Measurements from ENCODE around the gene FXR2. TPM values are rescaled to one million over a fixed set of nuclear protein-coding genes. Genes with fewer than 3 reads are reported as not detected.
"Not testable (repeated sequence)": the region's sequence is repeated elsewhere in the genome, so short reads cannot be mapped to it uniquely, and the experiment has no call there.

The FXR2 gene
- total RNA-seq, 1 experiment from 2014 or later, result 61.5 TPM

DNA sequence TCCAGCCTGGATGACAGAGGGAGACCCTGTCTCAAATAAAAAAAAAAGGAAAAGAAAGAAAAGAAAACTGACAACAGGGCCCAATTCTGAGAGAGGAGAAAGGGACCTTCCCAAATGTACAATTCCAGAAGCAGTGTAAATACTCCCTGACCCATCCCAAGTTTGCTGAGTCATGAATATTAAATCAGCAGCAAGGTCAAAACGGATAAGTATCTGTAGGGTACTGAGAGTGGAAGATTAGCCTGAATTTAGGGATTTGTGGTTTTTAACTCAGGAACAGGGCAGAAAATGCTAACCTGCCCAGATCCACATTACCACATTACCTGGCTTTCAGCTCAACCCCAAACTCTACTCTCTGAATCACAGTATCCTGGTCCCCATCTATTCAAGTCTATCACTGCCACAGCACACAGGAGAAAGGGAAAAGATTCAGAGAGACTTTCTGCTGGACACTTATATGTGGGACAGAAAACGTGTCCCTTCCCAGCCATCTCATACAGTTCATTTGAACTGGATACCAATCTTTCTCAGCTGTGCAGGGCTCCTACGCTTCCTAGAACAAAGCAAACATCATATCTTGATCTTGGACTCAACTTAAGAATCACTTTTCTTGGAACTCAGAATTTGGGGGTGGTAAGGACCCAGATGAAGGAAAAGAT lies 2.9 kb downstream of the FXR2 start:
- Histone ChIP-seq H3K4me3 (no peak overlapping the region), H3K4me2 (peak overlapping the region; percentile 76), H3K9me3 (ENCODE audit: insufficient read depth, low read depth) (no peaks in the 10 kb centered on the region), H3K79me2 (ENCODE audit: low read depth) (peaks cover 53% of the 10 kb centered on the region), H3K4me1 (replicated peaks; ENCODE audit: insufficient read depth) (peaks cover 22% of the 10 kb centered on the region), H3K27ac (no peak overlapping the region), H3F3A (ENCODE audit: insufficient read depth, low read depth) (no peaks in the 10 kb centered on the region), H2AFZ (no peak overlapping the region), H3K9me2 (ENCODE audit: insufficient read depth) (no peaks in the 10 kb centered on the region), H3K27me3 (ENCODE audit: insufficient read depth, low read depth) (no peaks in the 10 kb centered on the region), H4K20me1 (ENCODE audit: insufficient read depth) (no peaks in the 10 kb centered on the region; the same call in 1 of the 2 replicates), H3K36me3 (ENCODE audit: low read depth) (no peaks in the 10 kb centered on the region)
- ChIA-PET POLR2A (ENCODE audit: unreplicated experiment) (interaction anchor here (0.5 to 0.6 kb wide), 4 partner anchors 13 to 804 kb away, joined by 5 to 8 read pairs (median 6); no protein-coding TSS in a partner anchor), CTCF (no interaction called here)
- no peak for DNase-seq
- intact Hi-C loops (cut with micrococcal nuclease; ENCODE audit: unreplicated experiment), result no loop called here
- no peak for TF ChIP-seq EZH2 (IDR thresholded peaks at IDR 0.05; ENCODE audit: low read depth)
- TF ChIP-seq, protein P1, sequence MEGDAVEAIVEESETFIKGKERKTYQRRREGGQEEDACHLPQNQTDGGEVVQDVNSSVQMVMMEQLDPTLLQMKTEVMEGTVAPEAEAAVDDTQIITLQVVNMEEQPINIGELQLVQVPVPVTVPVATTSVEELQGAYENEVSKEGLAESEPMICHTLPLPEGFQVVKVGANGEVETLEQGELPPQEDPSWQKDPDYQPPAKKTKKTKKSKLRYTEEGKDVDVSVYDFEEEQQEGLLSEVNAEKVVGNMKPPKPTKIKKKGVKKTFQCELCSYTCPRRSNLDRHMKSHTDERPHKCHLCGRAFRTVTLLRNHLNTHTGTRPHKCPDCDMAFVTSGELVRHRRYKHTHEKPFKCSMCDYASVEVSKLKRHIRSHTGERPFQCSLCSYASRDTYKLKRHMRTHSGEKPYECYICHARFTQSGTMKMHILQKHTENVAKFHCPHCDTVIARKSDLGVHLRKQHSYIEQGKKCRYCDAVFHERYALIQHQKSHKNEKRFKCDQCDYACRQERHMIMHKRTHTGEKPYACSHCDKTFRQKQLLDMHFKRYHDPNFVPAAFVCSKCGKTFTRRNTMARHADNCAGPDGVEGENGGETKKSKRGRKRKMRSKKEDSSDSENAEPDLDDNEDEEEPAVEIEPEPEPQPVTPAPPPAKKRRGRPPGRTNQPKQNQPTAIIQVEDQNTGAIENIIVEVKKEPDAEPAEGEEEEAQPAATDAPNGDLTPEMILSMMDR (conservative IDR thresholded peaks at IDR 0.05), result no peak
- BruUV-seq (replicated peaks), result no TSS peak

DNA sequence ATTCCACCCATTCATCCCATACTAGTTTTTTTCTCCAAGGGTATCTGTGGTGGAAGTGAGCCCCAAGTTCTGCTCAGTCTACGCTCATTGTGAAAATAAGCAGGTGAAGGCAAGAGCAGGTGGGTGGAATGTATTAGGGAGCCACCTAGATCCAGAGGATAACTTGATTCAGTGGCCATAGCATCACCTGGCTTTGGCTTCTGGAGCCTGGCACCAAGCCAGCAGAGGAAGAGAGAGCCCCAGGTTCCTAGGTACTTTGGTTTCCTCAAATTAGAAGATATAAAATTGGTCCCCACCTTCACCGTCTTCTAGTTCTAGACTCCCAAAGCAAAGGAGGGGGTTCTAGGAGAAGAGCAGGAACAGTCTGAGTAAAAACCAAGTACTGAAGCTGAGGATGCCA lies 4.1 kb downstream of the FXR2 start:
- BruUV-seq (replicated peaks), result no TSS peak
- POLR2A ChIA-PET (ENCODE audit: unreplicated experiment), result no interaction called here

DNA sequence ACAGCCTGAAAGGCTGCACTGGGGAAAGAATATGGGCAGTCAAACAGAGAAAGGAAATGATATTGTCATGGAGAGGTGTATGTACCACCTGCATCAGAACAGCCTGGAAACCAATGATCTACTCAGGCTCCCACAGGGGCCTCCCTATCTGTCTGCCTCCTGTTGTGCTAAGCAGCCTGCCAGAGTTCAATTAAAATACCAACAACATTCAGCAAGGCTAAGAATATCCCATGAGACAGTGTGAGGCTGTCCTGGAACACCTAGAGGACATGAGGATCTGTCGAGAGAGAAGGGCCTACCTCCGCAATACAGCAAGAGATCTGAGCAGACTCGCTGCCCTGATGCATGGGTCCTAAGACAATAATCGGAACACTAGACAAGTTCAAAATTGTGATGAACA lies 8.4 kb downstream of the FXR2 start:
- Histone ChIP-seq H2AFZ (no peak overlapping the region), H3F3A (ENCODE audit: insufficient read depth, low read depth) (no peaks in the 10 kb centered on the region), H3K79me2 (ENCODE audit: low read depth) (peaks cover 22% of the 10 kb centered on the region), H3K36me3 (ENCODE audit: low read depth) (no peaks in the 10 kb centered on the region), H3K27me3 (ENCODE audit: insufficient read depth, low read depth) (no peaks in the 10 kb centered on the region), H3K4me2 (no peak overlapping the region), H3K4me3 (no peak overlapping the region), H3K9me3 (ENCODE audit: insufficient read depth, low read depth) (no peaks in the 10 kb centered on the region), H3K27ac (no peak overlapping the region), H3K9me2 (ENCODE audit: insufficient read depth) (no peaks in the 10 kb centered on the region), H4K20me1 (ENCODE audit: insufficient read depth) (no peaks in the 10 kb centered on the region), H3K4me1 (replicated peaks; ENCODE audit: insufficient read depth) (no peaks in the 10 kb centered on the region)
- ChIA-PET POLR2A (ENCODE audit: unreplicated experiment) (no interaction called here), CTCF (no interaction called here)
- no TSS peak for BruUV-seq (replicated peaks)
- no peak for TF ChIP-seq EZH2 (IDR thresholded peaks at IDR 0.05; ENCODE audit: low read depth)
- TF ChIP-seq, protein P1 (conservative IDR thresholded peaks at IDR 0.05), result no peak
- intact Hi-C loops (cut with micrococcal nuclease; ENCODE audit: unreplicated experiment), result no loop called here
- no peak for DNase-seq

More for the DNA sequence above, 4.1 kb downstream of the FXR2 start:
- Histone ChIP-seq H3K4me1 (replicated peaks; ENCODE audit: insufficient read depth) (peaks cover 22% of the 10 kb centered on the region), H3K27ac (no peak overlapping the region), H3K4me3 (no peak overlapping the region), H4K20me1 (ENCODE audit: insufficient read depth) (no peaks in the 10 kb centered on the region; the same call in 1 of the 2 replicates), H3K79me2 (ENCODE audit: low read depth) (peaks cover 53% of the 10 kb centered on the region), H3K4me2 (no peak overlapping the region), H3K27me3 (ENCODE audit: insufficient read depth, low read depth) (no peaks in the 10 kb centered on the region), H3K36me3 (ENCODE audit: low read depth) (no peaks in the 10 kb centered on the region), H3K9me3 (ENCODE audit: insufficient read depth, low read depth) (no peaks in the 10 kb centered on the region), H3F3A (ENCODE audit: insufficient read depth, low read depth) (no peaks in the 10 kb centered on the region), H2AFZ (no peak overlapping the region), H3K9me2 (ENCODE audit: insufficient read depth) (no peaks in the 10 kb centered on the region)
- intact Hi-C loops (cut with micrococcal nuclease; ENCODE audit: unreplicated experiment), result no loop called here
- CTCF ChIA-PET, result no interaction called here
- no peak for DNase-seq
- no peak for TF ChIP-seq EZH2 (IDR thresholded peaks at IDR 0.05; ENCODE audit: low read depth)
- TF ChIP-seq, protein P1 (conservative IDR thresholded peaks at IDR 0.05), result no peak

DNA sequence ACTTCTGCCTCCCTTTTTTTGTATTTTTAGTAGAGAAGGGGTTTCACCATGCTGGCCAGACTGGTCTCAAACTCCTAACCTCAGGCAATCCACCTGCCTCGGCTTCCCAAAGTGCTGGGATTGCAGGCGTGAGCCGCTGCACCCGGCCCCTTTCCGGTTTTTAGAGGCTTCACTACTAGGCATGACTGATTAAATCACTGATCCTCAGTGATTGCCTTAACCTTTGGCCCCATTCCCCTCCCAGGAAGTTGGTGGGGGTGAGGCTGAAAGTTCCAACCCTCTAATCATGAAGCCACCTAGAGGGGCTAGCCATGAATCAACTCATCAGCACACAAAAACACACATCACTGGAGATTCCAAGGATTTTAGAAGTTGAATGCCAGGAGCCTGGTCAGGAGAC lies 17.1 kb downstream of the FXR2 start:
- H3K4me1 ChIP-seq (replicated peaks; ENCODE audit: insufficient read depth); H3K79me2 ChIP-seq (ENCODE audit: low read depth); H4K20me1 ChIP-seq (ENCODE audit: insufficient read depth); H3K36me3 ChIP-seq (ENCODE audit: low read depth); H3K9me3 ChIP-seq (ENCODE audit: insufficient read depth, low read depth); H3F3A ChIP-seq (ENCODE audit: insufficient read depth, low read depth); DNase-seq; CTCF ChIA-PET; H3K9me2 ChIP-seq (ENCODE audit: insufficient read depth); H3K27ac ChIP-seq; intact Hi-C loops (cut with micrococcal nuclease; ENCODE audit: unreplicated experiment); H3K4me3 ChIP-seq; H3K27me3 ChIP-seq (ENCODE audit: insufficient read depth, low read depth); H2AFZ ChIP-seq; H3K4me2 ChIP-seq: not testable (repeated sequence)
- BruUV-seq (replicated peaks), result TSS peak; percentile 2
- POLR2A ChIA-PET (ENCODE audit: unreplicated experiment), result interaction anchor here (0.6 kb wide), 1 partner anchor 90 kb away, joined by 20 read pairs; the partner anchor contains the start of gene TP53

All from PC-9 (cell line).